B cell (primary cell): Measurements from ENCODE around the gene MST1. TPM values are rescaled to one million over a fixed set of nuclear protein-coding genes. Genes with fewer than 3 reads are reported as not detected.

Source experiments
- ATAC-seq: fragments of 200-7000 bp; cut with Tn5 transposase; one replicate; pipeline ENCODE4 v1.10.0; 2021; ENCODE audit warnings: low read depth, mild to moderate bottlenecking, moderate number of reproducible peaks, moderate library complexity
- CTCF ChIA-PET: fragments of 350-600 bp; sonication (Branson Sonifier 250); formaldehyde crosslinking; loops from one replicate; lab custom pipeline; 2021; ENCODE audit warnings: antibody characterized with exemption, inconsistent platforms; lab: Charles Lee
- POLR2A ChIA-PET: fragments of 350-600 bp; sonication (Branson Sonifier 250); formaldehyde crosslinking; loops from one replicate; lab custom pipeline; 2021; ENCODE audit warnings: antibody characterized with exemption; lab: Charles Lee
- DNase-seq: peaks from one replicate; pipeline ENCODE4 v3.0.0; 2013
- H2AFZ ChIP-seq: 2 replicates; pipeline ENCODE4 v1.6.1; 2012; ENCODE audit warnings: mild to moderate bottlenecking, low read depth, low read length; ENCODE audit not compliant: insufficient read depth, poor library complexity, severe bottlenecking
- H3K27ac ChIP-seq, 2 donors: 1 replicate in 1 of 2; 2 replicates in 1 of 2; pipeline ENCODE4 v1.5.1; 2012 to 2013; ENCODE audit warnings: low read length in 2 of 2, mild to moderate bottlenecking in 2 of 2, moderate library complexity in 1 of 2
- H3K27me3 ChIP-seq, 4 experiments: fragments of 200-600 bp in 1 of 4; sonication (generic) in 1 of 4; replicated peaks in 1 of 4; 1 replicate in 2 of 4; 2 replicates in 2 of 4; pipeline versions ENCODE4 v1.6.1 to v1.7.0; 2013 to 2016; ENCODE audit warnings: low read length in 3 of 4, mild to moderate bottlenecking in 2 of 4, mixed read lengths in 1 of 4, moderate library complexity in 1 of 4; ENCODE audit not compliant: insufficient read depth in 4 of 4, control insufficient read depth in 3 of 4; ENCODE audit errors: control extremely low read depth in 1 of 4
- H3K36me3 ChIP-seq, 2 experiments: replicated peaks in 1 of 2; 1 replicate in 1 of 2; 2 replicates in 1 of 2; pipeline versions ENCODE4 v1.6.1 to v1.7.1; 2013; ENCODE audit warnings: low read length in 1 of 2; ENCODE audit not compliant: insufficient read depth in 2 of 2, control insufficient read depth in 1 of 2; ENCODE audit errors: control extremely low read depth in 1 of 2, extremely low read depth in 1 of 2
- H3K4me1 ChIP-seq, 2 donors: fragments of 200-600 bp in 1 of 2; sonication (generic) in 1 of 2; 1 replicate in 1 of 2; 2 replicates in 1 of 2; pipeline versions ENCODE4 v1.5.1 to v1.6.1; 2013 to 2017; ENCODE audit warnings: low read length in 2 of 2; ENCODE audit not compliant: control insufficient read depth in 2 of 2, insufficient read depth in 2 of 2
- H3K4me2 ChIP-seq: replicated peaks from 2 replicates; pipeline ENCODE3; 2012; ENCODE audit warnings: mild to moderate bottlenecking, low read depth, low read length; ENCODE audit not compliant: poor library complexity, severe bottlenecking
- H3K4me3 ChIP-seq, 5 experiments: fragments of 200-600 bp in 1 of 5; sonication (generic) in 1 of 5; 1 replicate in 3 of 5; 2 replicates in 2 of 5; pipeline versions ENCODE4 v1.5.1 to v1.7.0; 2011 to 2016; ENCODE audit warnings: low read length in 4 of 5, mild to moderate bottlenecking in 4 of 5, low read depth in 2 of 5, control low read depth in 1 of 5, moderate library complexity in 1 of 5; ENCODE audit not compliant: insufficient read depth in 1 of 5; ENCODE audit errors: control extremely low read depth in 1 of 5, extremely low read depth in 1 of 5
- H3K79me2 ChIP-seq: fragments of 200-600 bp; sonication (generic); one replicate; pipeline ENCODE4 v1.6.0; 2016; ENCODE audit warnings: low read length; ENCODE audit not compliant: control insufficient read depth, insufficient read depth
- H3K9ac ChIP-seq: fragments of 200-600 bp; sonication (generic); 2 replicates; pipeline ENCODE4 v1.6.1; 2017; ENCODE audit warnings: mild to moderate bottlenecking, low read length, moderate library complexity
- H3K9me3 ChIP-seq, 3 donors: one replicate each; pipeline versions ENCODE4 v1.6.1 to v1.7.1; 2013; ENCODE audit warnings: low read length in 2 of 3; ENCODE audit not compliant: control insufficient read depth in 2 of 3, insufficient read depth in 1 of 3; ENCODE audit errors: control extremely low read depth in 1 of 3
- H4K20me1 ChIP-seq: 2 replicates; pipeline ENCODE4 v1.6.0; 2012; ENCODE audit warnings: mild to moderate bottlenecking, low read length; ENCODE audit not compliant: insufficient read depth, control insufficient read depth, poor library complexity, severe bottlenecking
- H3K27ac Mint-ChIP-seq: one replicate; pipeline ENCODE4 v1.8.0; 2021; ENCODE audit warnings: mixed read lengths
- H3K27me3 Mint-ChIP-seq: one replicate; pipeline ENCODE4 v1.8.0; 2021; ENCODE audit warnings: mixed read lengths
- H3K4me1 Mint-ChIP-seq: one replicate; pipeline ENCODE4 v1.8.0; 2021; ENCODE audit warnings: mixed read lengths
- H3K4me3 Mint-ChIP-seq: one replicate; pipeline ENCODE4 v1.8.0; 2021; ENCODE audit warnings: mixed read lengths
- H3K9me3 Mint-ChIP-seq: one replicate; pipeline ENCODE4 v1.8.0; 2022; ENCODE audit warnings: mixed read lengths; ENCODE audit not compliant: insufficient read depth
- EZH2 ChIP-seq: IDR thresholded peaks from 2 replicates; pipeline ENCODE4 v1.6.1; 2012; ENCODE audit warnings: borderline replicate concordance, low read depth, mild to moderate bottlenecking, moderate library complexity, low read length; ENCODE audit not compliant: insufficient read depth, poor library complexity, severe bottlenecking
- WGBS: methylation state at CpG from one replicate; pipeline ENCODE4 v1.1.5; 2013; ENCODE audit warnings: missing lambda C conversion rate; ENCODE audit not compliant: insufficient coverage; 5-methylcytosine and 5-hydroxymethylcytosine counted together
- intact Hi-C: fragments of 100-400 bp; cut with micrococcal nuclease; formaldehyde crosslinking; loops from one replicate; pipeline ENCODE4 v1.10.0; 2022
- polyA plus RNA-seq: library from polyadenylated mRNA; depleted of rRNA; stranded (reverse); fragments of >200 nt; gene quantifications from 2 replicates; pipeline ENCODE4 v1.2.3, GENCODE V29; 2012
- total RNA-seq, 2 donors: library from RNA; stranded (reverse); fragments of 120-200 nt in 1 of 2; gene quantifications; 1 replicate in 1 of 2; 2 replicates in 1 of 2; pipeline versions ENCODE4 v1.2.3 to v1.2.4, GENCODE V29; 2013 to 2022
- TF ChIP-seq, protein P1 (sequence below): fragments of 200-600 bp; IDR thresholded peaks from one replicate; pipeline ENCODE4 v1.8.0; 2022; ENCODE audit warnings: antibody characterized with exemption, mild to moderate bottlenecking

Gene MST1
- total and polyA plus RNA-seq, 2 donors (not counting 1 experiment from before 2014, with no cell fraction given), result 14.5 to 26.4 TPM

DNA sequence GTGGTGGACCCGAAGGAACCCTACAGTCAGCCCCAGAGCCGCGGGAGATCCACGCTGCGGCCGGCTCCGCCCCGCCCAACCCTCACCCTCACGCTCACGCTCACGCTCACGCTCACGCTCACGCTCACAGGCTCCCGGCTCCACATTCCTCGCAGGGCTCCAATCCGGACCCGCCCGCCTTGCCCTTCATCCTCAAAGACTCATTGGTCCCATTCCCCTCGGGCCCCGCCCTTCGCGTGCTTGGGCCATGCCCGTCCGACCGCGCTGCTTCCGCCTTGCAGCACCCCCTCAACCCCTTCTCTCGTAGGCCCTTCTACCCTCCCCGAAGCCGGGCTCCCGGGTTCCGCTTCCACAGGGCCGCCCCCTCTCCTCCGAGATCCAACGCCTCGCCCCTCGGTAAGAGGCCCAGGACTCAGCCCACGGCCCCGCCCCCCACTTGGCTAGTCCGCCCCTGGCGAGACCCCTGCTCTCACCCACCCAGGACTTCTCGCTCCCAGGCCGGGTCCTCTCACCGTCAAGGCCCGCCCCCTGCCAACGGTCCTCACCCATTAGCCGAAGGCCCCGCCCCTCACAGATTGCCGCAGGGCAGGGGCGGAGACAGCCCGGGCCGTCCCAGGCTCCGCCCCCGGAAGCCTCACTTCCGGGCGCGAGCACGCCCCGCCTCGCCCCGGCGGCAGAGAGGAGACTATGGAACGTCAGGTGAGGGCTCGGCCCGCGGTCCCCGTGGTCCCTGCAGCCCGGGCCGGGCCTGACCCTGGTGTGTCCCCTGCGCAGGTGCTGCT, 15.4 kb downstream of the MST1 start, which contains the start of gene APEH:
APEH (plus strand) TSS at position 637 of the 782 bp plus-strand sequence; CDS start at position 688, 51 bp downstream.
- ChIA-PET CTCF (interaction anchor here (1.9 to 5.0 kb wide), 2 partner anchors 134 kb away, joined by 6 to 161 read pairs; no protein-coding TSS in a partner anchor), POLR2A (no interaction called here)
- H2AFZ ChIP-seq, result peak within 1 kb of the TSS; percentile 92
- H3K36me3 ChIP-seq, result peaks cover 0 to 31% of the 10 kb centered on the region in 2 experiments
- H4K20me1 ChIP-seq, result peaks cover 22% of the 10 kb centered on the region
- H3K4me3 ChIP-seq, result peak within 1 kb of the TSS; percentile 51 to 84 (median 73)
- peaks cover 0 to 5% (median 0%) of the 10 kb centered on the region in 3 donors for H3K9me3 ChIP-seq
- peaks cover 13 to 18% of the 10 kb centered on the region in 2 donors for H3K4me1 ChIP-seq
- H3K9ac ChIP-seq, result peak within 1 kb of the TSS; percentile 77
- Mint-ChIP-seq H3K27ac (peak within 1 kb of the TSS; percentile 98), H3K27me3 (no peaks in the 10 kb centered on the region), H3K4me3 (peak within 1 kb of the TSS; percentile 99), H3K9me3 (no peaks in the 10 kb centered on the region), H3K4me1 (peaks cover 30% of the 10 kb centered on the region)
- DNase-seq (peak; percentile 98), ATAC-seq (peak; percentile 88)
- H3K79me2 ChIP-seq, result peaks cover 20% of the 10 kb centered on the region
- TF ChIP-seq, protein P1, sequence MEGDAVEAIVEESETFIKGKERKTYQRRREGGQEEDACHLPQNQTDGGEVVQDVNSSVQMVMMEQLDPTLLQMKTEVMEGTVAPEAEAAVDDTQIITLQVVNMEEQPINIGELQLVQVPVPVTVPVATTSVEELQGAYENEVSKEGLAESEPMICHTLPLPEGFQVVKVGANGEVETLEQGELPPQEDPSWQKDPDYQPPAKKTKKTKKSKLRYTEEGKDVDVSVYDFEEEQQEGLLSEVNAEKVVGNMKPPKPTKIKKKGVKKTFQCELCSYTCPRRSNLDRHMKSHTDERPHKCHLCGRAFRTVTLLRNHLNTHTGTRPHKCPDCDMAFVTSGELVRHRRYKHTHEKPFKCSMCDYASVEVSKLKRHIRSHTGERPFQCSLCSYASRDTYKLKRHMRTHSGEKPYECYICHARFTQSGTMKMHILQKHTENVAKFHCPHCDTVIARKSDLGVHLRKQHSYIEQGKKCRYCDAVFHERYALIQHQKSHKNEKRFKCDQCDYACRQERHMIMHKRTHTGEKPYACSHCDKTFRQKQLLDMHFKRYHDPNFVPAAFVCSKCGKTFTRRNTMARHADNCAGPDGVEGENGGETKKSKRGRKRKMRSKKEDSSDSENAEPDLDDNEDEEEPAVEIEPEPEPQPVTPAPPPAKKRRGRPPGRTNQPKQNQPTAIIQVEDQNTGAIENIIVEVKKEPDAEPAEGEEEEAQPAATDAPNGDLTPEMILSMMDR, result no peak
- no peak for TF ChIP-seq EZH2
- peak within 1 kb of the TSS; percentile 92 for H3K4me2 ChIP-seq
- under 1% methylated on average over 70 of the region's 71 CpGs for WGBS
- intact Hi-C loops, result loop anchor here (1.0 to 5.0 kb wide), 12 partner anchors 15 to 580 kb away; partner anchors contain the start of genes AMIGO3, DAG1, GNAI2 and IP6K1
- peak within 1 kb of the TSS; percentile 86 to 94 for H3K27ac ChIP-seq
- H3K27me3 ChIP-seq, result no peaks in the 10 kb centered on the region
